A673 (cell line): Measurements from ENCODE around the gene AHRR. TPM values are rescaled to one million over a fixed set of nuclear protein-coding genes. Genes with fewer than 3 reads are reported as not detected.

Experiments used
- BruUV-seq: library from RNA; stranded (reverse); fragments of 400-500 nt; replicated peaks from 2 replicates; lab custom pipeline; 2021; lab: Mats Ljungman, UMichigan
- CTCF ChIA-PET: fragments of 300-600 bp; sonication (Branson Sonifier 250); formaldehyde crosslinking; loops from one replicate; lab custom pipeline; 2022; ENCODE audit warnings: antibody characterized with exemption; lab: Charles Lee
- POLR2A ChIA-PET: fragments of 300-600 bp; sonication (Branson Sonifier 250); formaldehyde crosslinking; loops from one replicate; lab custom pipeline; 2022; ENCODE audit warnings: antibody characterized with exemption; ENCODE audit not compliant: low non-redundant PET; lab: Charles Lee
- DNase-seq: peaks from one replicate; pipeline ENCODE4 v3.0.0-alpha.2; 2015; ENCODE audit warnings: low spot score
- H3K27ac ChIP-seq: fragments of 200-600 bp; sonication (generic); 2 replicates; pipeline ENCODE4 v1.5.1; 2016; ENCODE audit warnings: mixed run types, low read depth, mild to moderate bottlenecking, mixed read lengths, antibody characterized with exemption, low read length; ENCODE audit not compliant: poor library complexity, severe bottlenecking
- H3K27me3 ChIP-seq: fragments of 200-600 bp; sonication (generic); replicated peaks from 2 replicates; pipeline ENCODE4 v1.6.1; 2017; ENCODE audit warnings: mixed run types, low read depth, mild to moderate bottlenecking, mixed read lengths, antibody characterized with exemption, low read length; ENCODE audit not compliant: insufficient read depth, poor library complexity
- H3K36me3 ChIP-seq: fragments of 200-600 bp; sonication (generic); 2 replicates; pipeline ENCODE4 v1.6.1; 2016; ENCODE audit warnings: mixed run types, mild to moderate bottlenecking, mixed read lengths, antibody characterized with exemption, low read length; ENCODE audit not compliant: insufficient read depth, poor library complexity, severe bottlenecking
- H3K4me1 ChIP-seq: fragments of 200-600 bp; sonication (generic); 2 replicates; pipeline ENCODE4 v1.6.1; 2017; ENCODE audit warnings: mixed run types, mild to moderate bottlenecking, mixed read lengths, antibody characterized with exemption, low read length; ENCODE audit not compliant: insufficient read depth, poor library complexity, severe bottlenecking
- H3K4me3 ChIP-seq: fragments of 200-600 bp; sonication (generic); 2 replicates; pipeline ENCODE4 v1.5.1; 2016; ENCODE audit warnings: low read depth, mixed run types, mild to moderate bottlenecking, mixed read lengths, low read length; ENCODE audit not compliant: poor library complexity, severe bottlenecking
- H3K9me3 ChIP-seq: fragments of 200-600 bp; sonication (generic); 2 replicates; pipeline ENCODE4 v1.6.1; 2016; ENCODE audit warnings: mixed run types, low read depth, mild to moderate bottlenecking, mixed read lengths, antibody characterized with exemption, low read length; ENCODE audit not compliant: poor library complexity, severe bottlenecking
- CTCF ChIP-seq: fragments of 300-800, 200-600 bp; sonication (generic); conservative IDR thresholded peaks from 2 replicates; pipeline ENCODE4 v1.5.1; 2017; ENCODE audit warnings: low read depth, mild to moderate bottlenecking, antibody characterized with exemption, low read length, moderate library complexity, mixed read lengths
- EZH2 ChIP-seq: fragments of 200-600 bp; sonication (generic); IDR thresholded peaks from 2 replicates; pipeline ENCODE4 v1.6.1; 2017; ENCODE audit warnings: borderline replicate concordance, low read depth, mild to moderate bottlenecking, mixed read lengths, antibody characterized with exemption, low read length; ENCODE audit not compliant: poor library complexity, severe bottlenecking
- intact Hi-C: fragments of 100-400 bp; cut with micrococcal nuclease; formaldehyde crosslinking; loops from one replicate; pipeline ENCODE4 v1.10.0; 2022; ENCODE audit not compliant: unreplicated experiment
- total RNA-seq: library from RNA; stranded (reverse); gene quantifications from 2 replicates; pipeline ENCODE4 v1.2.3, GENCODE V29; 2021

The AHRR gene
- total RNA-seq, 1 experiment from 2014 or later: 2.2 TPM

GRCh38 chr5:432928-433791 is 111.6 kb downstream of the AHRR start:
- Histone ChIP-seq H3K4me1 (no peaks in the 10 kb centered on the region), H3K36me3 (no peaks in the 10 kb centered on the region), H3K9me3 (no peaks in the 10 kb centered on the region), H3K27ac (no peak overlapping the region), H3K4me3 (no peak overlapping the region), H3K27me3 (no peaks in the 10 kb centered on the region)
- ChIA-PET CTCF (interaction anchor here (2.4 kb wide), 1 partner anchor 116 kb away, joined by 7 read pairs; no protein-coding TSS in a partner anchor), POLR2A (interaction anchor here (0.6 kb wide), 1 partner anchor 28 kb away, joined by 8 read pairs; no protein-coding TSS in a partner anchor)
- BruUV-seq: no TSS peak
- no peak for TF ChIP-seq CTCF
- TF ChIP-seq EZH2: no peak
- DNase-seq: no peak
- intact Hi-C loops: loop anchor here (5.0 kb wide), 1 partner anchor 116 kb away; no protein-coding TSS in a partner anchor

- BruUV-seq: no TSS peak
- ChIA-PET POLR2A (no interaction called here), CTCF (no interaction called here)
- Histone ChIP-seq H3K36me3 (no peaks in the 10 kb centered on the region), H3K4me3 (no peak overlapping the region), H3K4me1 (no peaks in the 10 kb centered on the region), H3K27me3 (no peaks in the 10 kb centered on the region), H3K9me3 (no peaks in the 10 kb centered on the region), H3K27ac (no peak overlapping the region)
- intact Hi-C loops: loop anchor here (5.0 kb wide), 1 partner anchor 117 kb away; no protein-coding TSS in a partner anchor
- no peak for TF ChIP-seq EZH2
- no peak for DNase-seq
Measured at GRCh38 chr5:433836-434235, 112.3 kb downstream of the AHRR start.

- BruUV-seq: no TSS peak
- Histone ChIP-seq H3K27ac (no peak overlapping the region), H3K9me3 (no peaks in the 10 kb centered on the region), H3K36me3 (no peaks in the 10 kb centered on the region), H3K27me3 (no peaks in the 10 kb centered on the region), H3K4me1 (no peaks in the 10 kb centered on the region), H3K4me3 (no peak overlapping the region)
- no peak for DNase-seq
- TF ChIP-seq CTCF (no peak), EZH2 (no peak)
- POLR2A ChIA-PET: no interaction called here
- CTCF ChIA-PET: no interaction called here
- intact Hi-C loops: loop anchor here (5.0 kb wide), 1 partner anchor 117 kb away; no protein-coding TSS in a partner anchor
Measured at GRCh38 chr5:434443-435146, 113.1 kb downstream of the AHRR start.
